ENCODE results near the gene FKBP4.

DNA sequence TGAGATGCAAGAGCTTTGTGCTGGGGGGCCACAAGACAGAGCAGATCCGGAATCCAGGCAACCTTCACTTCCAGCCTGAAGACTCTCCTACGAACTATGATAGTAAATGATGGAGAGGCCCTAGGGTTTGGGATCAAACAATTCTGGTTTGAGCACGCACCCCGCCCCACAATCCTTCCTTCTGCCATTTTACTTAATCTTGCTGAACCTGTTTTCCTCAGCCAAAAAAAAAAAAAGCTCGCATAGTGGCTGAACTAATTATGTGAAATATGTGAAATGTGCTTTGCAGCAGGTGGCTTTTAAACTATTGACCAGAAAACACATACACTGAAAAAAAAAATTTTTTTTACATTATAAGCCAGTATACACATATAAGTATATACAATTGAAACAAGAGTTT is 17.0 kb downstream of the FKBP4 start:
- TF ChIP-seq, protein P1, sequence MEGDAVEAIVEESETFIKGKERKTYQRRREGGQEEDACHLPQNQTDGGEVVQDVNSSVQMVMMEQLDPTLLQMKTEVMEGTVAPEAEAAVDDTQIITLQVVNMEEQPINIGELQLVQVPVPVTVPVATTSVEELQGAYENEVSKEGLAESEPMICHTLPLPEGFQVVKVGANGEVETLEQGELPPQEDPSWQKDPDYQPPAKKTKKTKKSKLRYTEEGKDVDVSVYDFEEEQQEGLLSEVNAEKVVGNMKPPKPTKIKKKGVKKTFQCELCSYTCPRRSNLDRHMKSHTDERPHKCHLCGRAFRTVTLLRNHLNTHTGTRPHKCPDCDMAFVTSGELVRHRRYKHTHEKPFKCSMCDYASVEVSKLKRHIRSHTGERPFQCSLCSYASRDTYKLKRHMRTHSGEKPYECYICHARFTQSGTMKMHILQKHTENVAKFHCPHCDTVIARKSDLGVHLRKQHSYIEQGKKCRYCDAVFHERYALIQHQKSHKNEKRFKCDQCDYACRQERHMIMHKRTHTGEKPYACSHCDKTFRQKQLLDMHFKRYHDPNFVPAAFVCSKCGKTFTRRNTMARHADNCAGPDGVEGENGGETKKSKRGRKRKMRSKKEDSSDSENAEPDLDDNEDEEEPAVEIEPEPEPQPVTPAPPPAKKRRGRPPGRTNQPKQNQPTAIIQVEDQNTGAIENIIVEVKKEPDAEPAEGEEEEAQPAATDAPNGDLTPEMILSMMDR (IDR thresholded peaks at IDR 0.05): no peak
- no peak for TF ChIP-seq POLR2A (IDR thresholded peaks at IDR 0.05)
